Karpas-422 (cell line): ENCODE results near the gene CCSER1. TPM values are rescaled to one million over a fixed set of nuclear protein-coding genes. Genes with fewer than 3 reads are reported as not detected.

ENCODE experiments used
- DNase-seq: peaks from one replicate; pipeline ENCODE4 v3.0.0-alpha.2; 2015
- H2AFZ ChIP-seq: fragments of 200-600 bp; sonication (generic); 2 replicates; pipeline ENCODE4 v1.6.1; 2014; ENCODE audit warnings: antibody characterized with exemption, low read length, mixed read lengths
- H3K27ac ChIP-seq: fragments of 200-600 bp; sonication (generic); 2 replicates; pipeline ENCODE4 v1.5.1; 2014; ENCODE audit warnings: mild to moderate bottlenecking, low read length, moderate library complexity
- H3K27me3 ChIP-seq: fragments of 200-600 bp; sonication (generic); 2 replicates; pipeline ENCODE4 v1.6.1; 2014; ENCODE audit warnings: low read length, mixed read lengths
- H3K36me3 ChIP-seq: fragments of 200-600 bp; sonication (generic); 2 replicates; pipeline ENCODE4 v1.6.1; 2014; ENCODE audit warnings: low read length, mixed read lengths; ENCODE audit not compliant: insufficient read depth
- H3K4me1 ChIP-seq: fragments of 200-600 bp; sonication (generic); 2 replicates; pipeline ENCODE4 v1.6.1; 2014; ENCODE audit warnings: mild to moderate bottlenecking, low read length, mixed read lengths
- H3K4me2 ChIP-seq: fragments of 200-600 bp; sonication (generic); 2 replicates; pipeline ENCODE4 v1.6.1; 2014; ENCODE audit warnings: low read length, low read depth, mild to moderate bottlenecking; ENCODE audit not compliant: poor library complexity, severe bottlenecking
- H3K4me3 ChIP-seq: fragments of 200-600 bp; sonication (generic); 2 replicates; pipeline ENCODE4 v1.5.1; 2014; ENCODE audit warnings: mild to moderate bottlenecking, antibody characterized with exemption, low read length, mixed read lengths
- H3K79me2 ChIP-seq: fragments of 200-600 bp; sonication (generic); 2 replicates; pipeline ENCODE4 v1.6.1; 2014; ENCODE audit warnings: mild to moderate bottlenecking, low read length, mixed read lengths
- H3K9ac ChIP-seq: fragments of 200-600 bp; sonication (generic); 2 replicates; pipeline ENCODE4 v1.6.0; 2014; ENCODE audit warnings: low read length
- H3K9me2 ChIP-seq: fragments of 200-600 bp; sonication (generic), shearing (Covaris generic); replicated peaks from 2 replicates; pipeline ENCODE4 v1.6.0; 2014; ENCODE audit warnings: mild to moderate bottlenecking, low read length, moderate library complexity; ENCODE audit not compliant: insufficient read depth
- H3K9me3 ChIP-seq: fragments of 300-700, 200-600 bp; sonication (generic); 2 replicates; pipeline ENCODE4 v1.6.1; 2014; ENCODE audit warnings: low read length, mixed read lengths
- H4K20me1 ChIP-seq: fragments of 200-600 bp; sonication (generic); 2 replicates; pipeline ENCODE4 v1.6.1; 2014; ENCODE audit warnings: mild to moderate bottlenecking, antibody characterized with exemption, low read length, low read depth; ENCODE audit not compliant: insufficient read depth
- total RNA-seq: library from RNA; depleted of rRNA; stranded (reverse); fragments of >200 nt; shearing (Covaris generic); gene quantifications from 2 replicates; pipeline ENCODE4 v1.2.3, GENCODE V29; 2014; ENCODE audit warnings: low replicate concordance

Gene CCSER1
- total RNA-seq, 1 experiment from 2014 or later: 3.6 TPM

DNA sequence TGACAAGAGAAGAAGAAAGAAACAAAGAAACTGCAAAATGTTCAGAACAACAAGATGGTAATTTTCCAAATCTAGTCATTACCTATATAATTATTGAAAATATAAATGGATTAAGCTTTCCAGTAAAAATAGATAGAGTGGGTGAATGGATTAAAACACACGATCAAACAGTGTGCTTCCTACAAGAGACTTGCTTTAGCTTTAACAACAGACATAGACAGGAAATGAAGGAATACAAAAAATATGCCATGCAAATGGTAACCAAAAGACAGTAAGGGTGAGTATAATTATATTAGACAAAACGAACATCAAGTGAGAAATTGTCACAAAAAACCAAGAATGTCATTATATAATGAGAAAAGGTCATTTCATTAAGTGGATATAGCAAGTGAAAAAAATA lies 842.8 kb downstream of the CCSER1 start:
- no peaks in the 10 kb centered on the region for H3K79me2 ChIP-seq
- H4K20me1 ChIP-seq: no peaks in the 10 kb centered on the region
- H3K27ac ChIP-seq: no peak overlapping the region
- H3K4me1 ChIP-seq: no peaks in the 10 kb centered on the region
- H3K9me3 ChIP-seq: peaks cover 15% of the 10 kb centered on the region
- DNase-seq: no peak
- no peaks in the 10 kb centered on the region for H3K9me2 ChIP-seq
- H3K4me3 ChIP-seq: no peak overlapping the region
- no peaks in the 10 kb centered on the region for H3K27me3 ChIP-seq
- H3K9ac ChIP-seq: no peak overlapping the region
- no peak overlapping the region for H3K4me2 ChIP-seq
- H3K36me3 ChIP-seq: no peaks in the 10 kb centered on the region
- H2AFZ ChIP-seq: no peak overlapping the region

- DNase-seq: no peak
- no peak overlapping the region for H3K27ac ChIP-seq
- H3K4me3 ChIP-seq: no peak overlapping the region
- no peaks in the 10 kb centered on the region for H3K9me2 ChIP-seq
- no peak overlapping the region for H3K4me2 ChIP-seq
- H3K36me3 ChIP-seq: no peaks in the 10 kb centered on the region
- peaks cover 10% of the 10 kb centered on the region for H3K9me3 ChIP-seq
- no peaks in the 10 kb centered on the region for H3K4me1 ChIP-seq
- no peaks in the 10 kb centered on the region for H3K27me3 ChIP-seq
- no peaks in the 10 kb centered on the region for H3K79me2 ChIP-seq
- H3K9ac ChIP-seq: no peak overlapping the region
- H2AFZ ChIP-seq: no peak overlapping the region
- no peaks in the 10 kb centered on the region for H4K20me1 ChIP-seq
Measured at GRCh38 chr4:90977726-90978125, 850.5 kb downstream of the CCSER1 start.

DNA sequence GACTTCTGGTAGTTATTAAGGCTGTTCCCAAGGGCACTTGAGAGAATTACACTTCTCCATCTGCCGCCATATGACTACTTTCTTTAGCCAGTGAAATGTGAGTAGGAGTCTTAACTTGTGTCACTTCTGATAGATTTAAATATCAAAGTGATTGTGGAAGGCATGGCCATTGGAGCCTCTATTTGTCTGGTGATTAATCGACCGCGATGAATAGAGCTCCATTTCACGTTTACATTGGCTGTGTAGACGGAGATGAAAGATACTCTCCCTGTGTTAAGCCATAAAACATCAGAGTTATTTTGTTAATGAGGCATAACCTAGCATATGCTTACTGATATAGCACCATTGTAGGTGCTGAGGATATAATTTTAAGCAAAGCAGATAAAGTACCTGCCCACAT lies 852.4 kb downstream of the CCSER1 start:
- no peak for DNase-seq
- Histone ChIP-seq H2AFZ (no peak overlapping the region), H4K20me1 (no peaks in the 10 kb centered on the region), H3K9me2 (no peaks in the 10 kb centered on the region), H3K4me3 (no peak overlapping the region), H3K4me1 (no peaks in the 10 kb centered on the region), H3K4me2 (no peak overlapping the region), H3K36me3 (no peaks in the 10 kb centered on the region), H3K9ac (no peak overlapping the region), H3K27me3 (no peaks in the 10 kb centered on the region), H3K79me2 (no peaks in the 10 kb centered on the region), H3K9me3 (peaks cover 18% of the 10 kb centered on the region), H3K27ac (no peak overlapping the region)

GRCh38 chr4:90982813-90983212 lies 855.6 kb downstream of the CCSER1 start:
- Histone ChIP-seq H3K4me3 (no peak overlapping the region), H3K27ac (no peak overlapping the region), H3K27me3 (no peaks in the 10 kb centered on the region), H3K4me1 (no peaks in the 10 kb centered on the region), H3K4me2 (no peak overlapping the region), H3K9me3 (peaks cover 27% of the 10 kb centered on the region), H2AFZ (no peak overlapping the region), H3K36me3 (no peaks in the 10 kb centered on the region), H3K9me2 (no peaks in the 10 kb centered on the region), H3K9ac (no peak overlapping the region), H4K20me1 (no peaks in the 10 kb centered on the region), H3K79me2 (no peaks in the 10 kb centered on the region)
- DNase-seq: no peak

DNA sequence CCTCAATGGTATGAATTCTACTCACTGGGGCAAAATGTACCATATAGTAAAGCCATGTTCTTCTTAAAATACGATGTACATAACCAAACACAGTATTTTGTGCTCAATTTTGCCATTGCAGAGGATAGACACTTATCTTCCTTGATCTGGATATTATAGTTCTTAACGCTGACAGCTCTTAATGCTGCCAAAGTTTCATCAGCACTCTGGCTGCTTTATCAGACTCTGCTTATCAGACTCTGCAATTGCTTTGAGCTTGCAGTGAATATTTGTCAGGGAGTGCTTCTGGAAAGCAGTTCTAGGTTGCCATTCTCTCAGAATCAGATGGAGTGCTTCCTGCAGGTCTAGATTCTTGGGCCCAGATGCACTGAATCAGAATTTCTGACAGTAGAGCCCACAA lies 863.1 kb downstream of the CCSER1 start:
- Histone ChIP-seq H3K9ac (no peak overlapping the region), H3K36me3 (no peaks in the 10 kb centered on the region), H3K9me3 (peaks cover 21% of the 10 kb centered on the region), H3K27me3 (no peaks in the 10 kb centered on the region), H3K79me2 (no peaks in the 10 kb centered on the region), H3K4me2 (no peak overlapping the region), H3K4me3 (no peak overlapping the region), H3K4me1 (no peaks in the 10 kb centered on the region), H3K27ac (no peak overlapping the region), H3K9me2 (no peaks in the 10 kb centered on the region), H2AFZ (no peak overlapping the region), H4K20me1 (no peaks in the 10 kb centered on the region)
- DNase-seq: no peak

GRCh38 chr4:90992213-90992612 lies 865.0 kb downstream of the CCSER1 start:
- Histone ChIP-seq H4K20me1 (no peaks in the 10 kb centered on the region), H3K4me2 (no peak overlapping the region), H3K9me3 (peaks cover 11% of the 10 kb centered on the region), H3K4me3 (no peak overlapping the region), H3K36me3 (no peaks in the 10 kb centered on the region), H3K9ac (no peak overlapping the region), H3K79me2 (no peaks in the 10 kb centered on the region), H3K4me1 (no peaks in the 10 kb centered on the region), H3K9me2 (no peaks in the 10 kb centered on the region), H3K27me3 (no peaks in the 10 kb centered on the region), H2AFZ (no peak overlapping the region), H3K27ac (no peak overlapping the region)
- no peak for DNase-seq

DNA sequence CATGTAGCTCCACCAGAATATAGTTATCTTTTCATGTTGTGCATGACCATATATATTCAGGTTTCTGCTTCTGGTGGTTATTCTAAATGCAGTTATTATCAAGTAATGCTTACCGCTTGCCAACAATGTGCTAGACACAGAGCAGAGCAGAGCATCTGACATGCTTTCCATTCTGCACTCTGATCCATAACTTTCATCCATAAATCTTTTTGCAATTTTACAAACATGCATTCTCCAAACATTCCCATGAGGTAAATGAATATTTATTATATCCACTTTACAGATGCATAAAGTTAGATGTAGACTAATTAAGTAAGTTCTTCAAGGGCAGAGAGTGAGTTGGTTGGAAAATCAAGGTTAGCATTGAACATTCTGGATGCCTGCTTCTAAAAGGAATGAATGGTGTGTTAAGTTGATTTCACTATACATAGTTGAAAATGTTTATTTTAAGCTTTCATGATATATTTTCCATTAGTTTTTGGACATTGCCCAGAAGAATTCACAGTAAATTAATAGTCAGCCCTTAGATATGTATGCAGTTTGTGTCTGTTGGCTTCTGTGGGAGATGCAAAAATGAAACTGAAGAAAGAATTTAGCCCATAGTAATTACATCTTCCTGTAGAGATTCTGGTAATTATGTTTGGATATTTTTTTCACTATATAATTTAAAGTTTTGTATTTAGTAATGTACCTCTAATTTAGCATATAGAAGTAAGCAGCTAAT lies 867.8 kb downstream of the CCSER1 start:
- H3K9ac ChIP-seq: no peak overlapping the region
- H3K27me3 ChIP-seq: no peaks in the 10 kb centered on the region
- H3K27ac ChIP-seq: no peak overlapping the region
- H3K4me2 ChIP-seq: no peak overlapping the region
- H3K9me2 ChIP-seq: no peaks in the 10 kb centered on the region
- H3K4me3 ChIP-seq: no peak overlapping the region
- no peak for DNase-seq
- no peak overlapping the region for H2AFZ ChIP-seq
- H3K4me1 ChIP-seq: no peaks in the 10 kb centered on the region
- H3K9me3 ChIP-seq: peaks cover 20% of the 10 kb centered on the region
- H3K79me2 ChIP-seq: no peaks in the 10 kb centered on the region
- H3K36me3 ChIP-seq: no peaks in the 10 kb centered on the region
- no peaks in the 10 kb centered on the region for H4K20me1 ChIP-seq

DNA sequence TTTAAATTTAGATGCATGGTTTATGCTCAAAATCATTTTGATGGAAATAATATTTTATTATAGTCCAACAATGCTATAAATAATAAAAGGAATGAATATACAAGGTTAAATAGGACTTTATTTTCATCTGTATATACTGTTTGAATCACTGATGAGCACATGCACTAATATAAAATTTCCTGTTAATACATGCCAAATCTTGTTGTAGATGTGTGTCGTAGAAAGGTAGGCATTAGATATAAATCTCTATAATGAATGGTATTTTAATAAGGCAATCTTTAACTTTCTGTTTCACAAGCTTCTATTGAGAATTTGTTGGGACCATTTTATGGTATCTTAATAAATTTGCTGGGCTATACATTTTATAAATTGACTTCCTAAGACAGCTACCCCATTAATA lies 868.8 kb downstream of the CCSER1 start:
- H3K9me2 ChIP-seq: no peaks in the 10 kb centered on the region
- H3K9me3 ChIP-seq: peaks cover 24% of the 10 kb centered on the region
- no peak overlapping the region for H3K4me2 ChIP-seq
- no peak overlapping the region for H3K27ac ChIP-seq
- H3K36me3 ChIP-seq: no peaks in the 10 kb centered on the region
- no peak overlapping the region for H2AFZ ChIP-seq
- H4K20me1 ChIP-seq: no peaks in the 10 kb centered on the region
- no peaks in the 10 kb centered on the region for H3K4me1 ChIP-seq
- no peak overlapping the region for H3K4me3 ChIP-seq
- H3K27me3 ChIP-seq: no peaks in the 10 kb centered on the region
- no peak for DNase-seq
- H3K79me2 ChIP-seq: no peaks in the 10 kb centered on the region
- H3K9ac ChIP-seq: no peak overlapping the region
